Left lobe of liver (tissue), 2 donors: ENCODE measurements around the gene PITRM1. TPM values are rescaled to one million over a fixed set of nuclear protein-coding genes. Genes with fewer than 3 reads are reported as not detected.
A peak's percentile ranks its signal among the peaks of the same experiment; 100 is the strongest.

Experiments
- ATAC-seq: fragments of 200-7000 bp; cut with Tn5 transposase; one replicate; pipeline ENCODE4 v1.9.1; 2020; ENCODE audit warnings: mild to moderate bottlenecking, moderate library complexity
- DNase-seq: peaks from one replicate; pipeline ENCODE4 v3.0.0-alpha.2; 2020; ENCODE audit warnings: low spot score
- total RNA-seq: library from RNA; stranded (reverse); gene quantifications from one replicate; pipeline ENCODE4 v1.2.1, GENCODE V29; 2021
- donor health status: DM: no; HTN: no; CAD: no; lungs with moderate emphysema.
- donor health status: DM: no; HTN: yes; CAD: no.

PITRM1 gene
- total RNA-seq, 1 donor from 2014 or later = 37.9 TPM

- DNase-seq (no peak), ATAC-seq (no peak)
These were observed 67.4 kb downstream of the PITRM1 start for GRCh38 chr10:3105166-3105565.

- ATAC-seq = peak; percentile 10
- peak; percentile 62 for DNase-seq
These were observed 68.2 kb downstream of the PITRM1 start for GRCh38 chr10:3104251-3104918.

- ATAC-seq = no peak
These were observed 68.9 kb downstream of the PITRM1 start for GRCh38 chr10:3103646-3104045.

DNA sequence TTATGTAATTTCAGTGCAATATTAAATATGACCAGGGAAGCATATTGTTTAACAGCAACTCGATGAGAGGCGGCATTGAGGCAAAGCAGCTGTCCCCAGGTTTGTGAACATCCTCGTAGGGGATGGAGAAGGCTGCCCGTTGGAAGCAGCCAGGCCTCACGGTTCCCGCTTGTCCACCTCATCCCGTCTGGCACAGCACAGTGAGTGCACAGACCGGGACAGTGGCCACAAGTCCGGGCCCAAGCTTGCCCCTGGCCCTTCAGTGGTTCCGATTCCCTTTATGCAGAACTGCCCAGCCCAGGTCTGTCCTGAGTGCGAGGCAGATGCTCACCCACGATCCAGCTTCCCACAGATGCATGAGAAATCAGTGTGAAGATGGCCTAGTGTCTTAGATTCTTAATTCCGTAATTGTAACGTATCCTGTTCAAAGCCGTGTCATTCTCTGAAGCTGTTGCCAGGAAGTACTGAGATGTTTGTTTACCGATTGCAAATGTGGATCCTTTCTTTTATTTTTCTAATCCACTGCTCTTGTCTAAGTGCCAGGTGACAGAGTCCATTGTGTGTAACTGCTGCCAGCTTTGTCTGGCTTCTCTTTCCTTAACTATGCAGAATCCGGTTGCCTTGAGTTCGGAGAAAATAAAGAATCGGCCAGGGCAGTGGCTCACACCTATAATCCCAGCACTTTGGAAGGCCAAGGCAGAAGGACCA, 69.7 kb downstream of the PITRM1 start:
- DNase-seq = peak; percentile 76
- ATAC-seq = peak; percentile 74

More at GRCh38 chr10:3103646-3104045, 68.9 kb downstream of the PITRM1 start:
- no peak for DNase-seq

DNA sequence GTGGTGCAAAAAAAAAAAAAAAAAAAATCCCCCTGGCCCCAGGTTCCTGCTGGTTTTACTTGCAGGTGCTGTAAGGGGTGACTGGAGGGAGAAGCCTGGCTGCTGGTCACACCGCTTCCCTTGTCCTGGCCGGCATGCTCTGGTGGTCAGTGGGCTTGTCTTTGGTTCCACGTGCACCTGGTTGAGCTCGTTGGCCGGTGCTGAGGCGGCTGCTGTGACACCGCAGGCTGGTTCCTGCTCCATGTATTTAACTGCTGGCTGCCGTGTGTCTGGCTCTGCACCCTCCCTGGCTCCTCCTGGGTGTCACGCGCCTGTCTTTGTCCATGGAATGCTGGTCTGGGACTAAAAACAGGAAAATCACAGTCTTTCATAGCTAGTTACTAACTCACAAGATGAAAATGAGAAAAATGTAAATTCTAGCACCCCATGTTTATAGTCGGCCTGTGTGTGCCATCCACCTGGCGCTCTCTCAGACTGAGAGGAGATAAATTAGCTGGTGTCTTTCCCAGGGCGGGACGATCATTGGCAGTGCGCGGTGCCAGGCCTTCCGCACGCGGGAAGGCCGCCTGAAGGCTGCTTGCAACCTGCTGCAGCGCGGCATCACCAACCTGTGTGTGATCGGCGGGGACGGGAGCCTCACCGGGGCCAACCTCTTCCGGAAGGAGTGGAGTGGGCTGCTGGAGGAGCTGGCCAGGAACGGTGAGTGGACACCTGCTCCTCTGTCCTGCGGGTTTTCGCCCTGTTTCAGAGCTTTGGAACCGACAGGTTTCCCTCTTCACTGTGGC, 71.5 kb downstream of the PITRM1 start:
- DNase-seq (no peak), ATAC-seq (no peak)

- no peak for DNase-seq
- no peak for ATAC-seq
These were observed 72.3 kb downstream of the PITRM1 start for GRCh38 chr10:3100093-3100792.

DNA sequence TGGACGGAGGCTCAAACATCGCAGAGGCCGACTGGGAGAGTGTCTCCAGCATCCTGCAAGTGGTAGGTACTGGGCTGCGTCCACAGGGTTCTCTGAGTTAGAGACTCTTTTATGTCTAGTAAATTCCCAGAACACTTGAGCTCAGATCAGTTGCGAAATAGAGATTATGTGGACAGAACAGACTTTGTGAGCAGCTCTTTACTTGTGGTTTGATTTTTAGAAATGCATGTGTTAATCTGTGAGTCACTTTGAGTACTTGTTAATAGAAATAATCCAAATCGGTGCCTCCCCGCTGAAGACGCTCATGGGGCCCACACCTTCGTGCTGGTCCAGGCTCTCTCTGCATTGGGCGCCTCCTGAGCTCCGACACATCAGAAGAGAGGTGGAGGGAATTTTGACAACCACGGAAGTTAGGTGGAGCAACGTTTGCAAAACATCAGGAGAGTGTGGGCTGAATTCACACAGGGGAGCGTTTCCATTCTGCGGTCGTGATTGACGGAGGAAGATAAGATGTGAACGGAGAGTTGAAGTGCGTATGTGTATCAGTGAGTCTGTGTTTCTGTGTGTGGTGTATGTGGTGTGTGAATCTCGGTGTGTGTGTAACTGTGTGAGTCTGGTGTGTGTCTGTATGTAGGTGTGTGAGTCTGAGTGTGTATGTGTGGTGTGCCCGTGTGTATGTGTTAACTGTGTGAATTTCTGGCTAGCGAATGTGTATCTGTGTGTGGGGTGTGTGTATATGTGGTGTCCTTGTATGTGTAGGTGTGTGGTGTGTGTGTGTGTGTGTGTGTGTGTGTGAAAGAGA, 73.1 kb downstream of the PITRM1 start:
- no peak for DNase-seq
- no peak for ATAC-seq

GRCh38 chr10:3098689-3099088, 73.9 kb downstream of the PITRM1 start:
- ATAC-seq (no peak), DNase-seq (no peak)

DNA sequence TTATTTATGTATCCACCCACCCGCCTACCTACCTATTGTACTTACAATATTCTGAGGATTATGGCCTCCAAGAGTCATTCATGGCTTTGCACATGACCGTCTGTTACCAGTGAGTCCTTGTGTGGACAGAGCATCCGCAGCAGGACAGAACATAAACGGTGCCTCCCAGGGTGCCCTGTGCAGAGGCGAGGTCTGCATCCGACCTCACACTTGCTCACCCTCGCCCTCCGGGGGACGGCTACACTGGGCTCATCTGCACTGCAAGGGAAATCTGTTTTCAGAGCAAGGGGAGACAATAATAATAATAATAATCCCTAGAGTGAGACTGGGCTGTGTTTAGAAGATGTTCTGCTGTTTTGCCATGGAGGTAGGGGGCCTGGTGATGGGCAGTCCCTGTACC, 75.4 kb downstream of the PITRM1 start:
- no peak for DNase-seq
- ATAC-seq = no peak

GRCh38 chr10:3096149-3096548, 76.4 kb downstream of the PITRM1 start:
- ATAC-seq = no peak

DNA sequence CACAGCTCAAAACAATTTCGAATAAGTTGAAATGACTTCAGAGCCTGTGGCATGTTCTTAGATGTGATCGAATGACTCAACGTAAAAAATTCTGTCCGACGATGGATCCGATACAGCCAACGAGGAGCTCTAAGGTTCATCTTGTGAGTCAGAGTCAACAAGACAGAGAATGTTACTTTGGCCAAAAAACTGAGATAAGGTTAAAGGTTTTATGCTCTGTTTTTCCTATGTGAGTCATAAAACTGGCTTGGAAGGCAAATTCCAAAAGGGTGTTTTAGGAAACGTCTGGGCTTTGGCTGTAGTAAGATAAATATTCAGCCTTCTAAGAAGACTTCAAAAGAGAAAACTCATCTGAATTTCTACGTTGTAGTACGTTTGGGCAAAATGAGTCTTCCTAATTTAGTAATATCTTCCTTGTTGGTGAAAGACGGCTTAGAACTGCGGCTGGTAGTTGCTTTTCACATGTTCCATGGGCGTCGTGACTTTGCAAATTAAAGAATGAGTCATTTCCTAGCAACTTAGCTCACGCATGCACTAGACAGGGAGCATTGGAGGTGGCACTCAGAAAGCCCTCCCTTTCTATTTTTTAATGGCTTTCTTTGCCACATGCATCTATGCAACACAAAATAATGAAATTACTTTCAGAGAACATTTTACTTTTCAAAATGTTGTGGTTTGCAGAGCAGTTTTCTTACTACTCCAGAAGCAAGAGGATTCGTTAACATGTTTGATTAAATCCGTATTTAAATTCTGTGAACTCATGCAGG, 77.0 kb downstream of the PITRM1 start:
- ATAC-seq (peak; percentile 36), DNase-seq (no peak)

More at GRCh38 chr10:3096149-3096548, 76.4 kb downstream of the PITRM1 start:
- no peak for DNase-seq

- DNase-seq = no peak
- no peak for ATAC-seq
These were observed 78.0 kb downstream of the PITRM1 start for GRCh38 chr10:3094609-3095036.

DNA sequence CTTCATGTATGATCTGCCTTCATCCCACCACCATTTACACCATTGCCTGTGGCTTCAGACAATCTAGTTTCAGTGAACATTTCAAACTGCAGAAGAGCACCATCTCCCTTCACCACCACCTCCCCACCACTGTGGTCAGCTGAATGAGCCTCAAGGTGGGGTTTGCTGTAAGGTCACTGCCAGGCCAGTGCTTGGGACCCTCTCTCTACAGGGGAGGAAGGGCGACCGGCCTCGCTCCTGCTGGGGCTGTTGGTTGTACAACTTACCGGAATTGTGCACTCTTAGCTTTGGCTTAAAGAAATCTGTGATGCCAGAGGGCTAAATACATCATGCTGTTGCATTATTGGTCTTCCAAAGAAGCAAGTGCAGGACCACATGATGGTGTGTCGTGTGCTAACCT, 78.6 kb downstream of the PITRM1 start:
- DNase-seq (no peak), ATAC-seq (no peak)

GRCh38 chr10:3091921-3092320, 80.7 kb downstream of the PITRM1 start:
- ATAC-seq (no peak), DNase-seq (no peak)

- ATAC-seq (peak; percentile 65), DNase-seq (no peak)
These were observed 81.4 kb downstream of the PITRM1 start for GRCh38 chr10:3090914-3091787.

DNA sequence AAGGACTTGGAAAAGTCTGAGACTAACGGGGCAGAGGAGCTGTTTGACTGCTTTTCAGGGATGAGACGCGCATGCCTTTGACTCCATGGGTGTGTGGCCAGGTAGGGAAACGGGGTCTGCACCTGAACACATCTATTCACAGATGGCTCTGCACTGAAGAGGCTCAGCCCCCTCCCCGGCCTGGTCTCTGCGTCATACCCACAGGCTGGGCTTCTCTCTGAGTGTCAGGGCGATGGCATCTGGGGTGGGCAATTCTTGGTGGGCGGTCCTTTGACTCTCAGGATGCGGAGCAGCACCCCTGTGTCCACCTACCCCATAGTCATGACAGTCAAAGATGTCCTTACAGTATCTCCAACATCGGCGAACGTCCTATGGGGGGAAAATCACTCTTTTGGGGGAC, 82.2 kb downstream of the PITRM1 start:
- DNase-seq (no peak), ATAC-seq (no peak)
